ENCODE measurements around the gene OGT. TPM values are rescaled to one million over a fixed set of nuclear protein-coding genes. Genes with fewer than 3 reads are reported as not detected.

The OGT gene
- total RNA-seq, 1 experiment from 2014 or later = 143 TPM

- RAD21 ChIA-PET (ENCODE audit: low non-redundant PET in 1 of 2, low total read pairs in 2 of 2, uncharacterized antibody in 2 of 2, unreplicated experiment in 2 of 2) = no interaction called here
- H3K4me1 ChIP-seq (ENCODE audit: control insufficient read depth in 1 of 2, insufficient read depth in 2 of 2, low read length in 2 of 2) = no peaks in the 10 kb centered on the region
- intact Hi-C loops (cut with micrococcal nuclease) = no loop called here
Observed at GRCh38 chrX:71504346-71504745, 28.6 kb upstream of the OGT start.

More at GRCh38 chrX:71504346-71504745, 28.6 kb upstream of the OGT start:
- Histone ChIP-seq H3K9me2 (ENCODE audit: insufficient read depth) (no peaks in the 10 kb centered on the region), H3K36me3 (ENCODE audit: control insufficient read depth in 1 of 2, insufficient read depth in 2 of 2, low read length in 2 of 2) (no peaks in the 10 kb centered on the region), H3K27me3 (ENCODE audit: insufficient read depth, low read length) (no peaks in the 10 kb centered on the region), H3K9me3 (ENCODE audit: control insufficient read depth in 1 of 2, insufficient read depth in 1 of 2, low read depth in 1 of 2, low read length in 2 of 2) (no peaks in the 10 kb centered on the region), H4K20me1 (ENCODE audit: insufficient read depth) (no peaks in the 10 kb centered on the region), H3K27ac (ENCODE audit: low read depth, low read length) (no peak overlapping the region), H3K4me3 (replicated peaks in 1 of 2; ENCODE audit: low read depth in 1 of 2, low read length in 2 of 2) (no peak overlapping the region), H3K9ac (ENCODE audit: low read length) (no peak overlapping the region), H2AFZ (ENCODE audit: low read depth, low read length, poor library complexity, severe bottlenecking) (no peak overlapping the region), H3K4me2 (ENCODE audit: low read length) (no peak overlapping the region), H3K79me2 (ENCODE audit: insufficient read depth, low read length) (no peaks in the 10 kb centered on the region)
- ATAC-seq = no peak
- POLR2A ChIA-PET = no interaction called here
- BruUV-seq (replicated peaks) = no TSS peak
- DNase-seq (ENCODE audit: low read depth, low spot score) = no peak
- TF ChIP-seq ZNF274 (IDR thresholded peaks at IDR 0.05; ENCODE audit: low read depth, low read length) (no peak), ZBTB33 (IDR thresholded peaks at IDR 0.05; ENCODE audit: extremely low read depth, insufficient replicate concordance, low read length) (no peak), ATF3 (IDR thresholded peaks at IDR 0.05) (no peak), ELF1 (IDR thresholded peaks at IDR 0.05; ENCODE audit: borderline replicate concordance, low read depth) (no peak), MAX (IDR thresholded peaks at IDR 0.05) (no peak), EZH2 (IDR thresholded peaks at IDR 0.05) (no peak), EZH2phosphoT487 (IDR thresholded peaks at IDR 0.05; ENCODE audit: borderline replicate concordance) (no peak), SIN3A (IDR thresholded peaks at IDR 0.05; ENCODE audit: low read depth) (no peak), POLR2AphosphoS5 (IDR thresholded peaks at IDR 0.05; ENCODE audit: low read depth, low read length) (no peak), POLR2A (IDR thresholded peaks at IDR 0.05; ENCODE audit: borderline replicate concordance, extremely low read depth, insufficient read depth, insufficient read length) (no peak), REST (IDR thresholded peaks at IDR 0.05; ENCODE audit: low read depth) (no peak), CTCF (IDR thresholded peaks at IDR 0.05 in 2 of 3, conservative IDR thresholded peaks at IDR 0.05 in 1 of 3; ENCODE audit: borderline replicate concordance in 1 of 3, insufficient read depth in 1 of 3, low read depth in 2 of 3, low read length in 2 of 3) (no peak), CBX3 (IDR thresholded peaks at IDR 0.05; ENCODE audit: low read depth) (no peak), JUND (IDR thresholded peaks at IDR 0.05) (no peak), YY1 (IDR thresholded peaks at IDR 0.05; ENCODE audit: extremely low read depth, insufficient replicate concordance, low read depth, low read length) (no peak), TCF7L2 (IDR thresholded peaks at IDR 0.05; ENCODE audit: borderline replicate concordance, extremely low read depth, insufficient read depth, insufficient read length) (no peak), RAD21 (IDR thresholded peaks at IDR 0.05; ENCODE audit: low read depth) (no peak), CEBPB (IDR thresholded peaks at IDR 0.05; ENCODE audit: low read depth) (no peak)
- CTCF ChIA-PET = no interaction called here

Measured in HCT116 (cell line).